ENCODE measurements around the gene HLA-DQA2. TPM values are rescaled to one million over a fixed set of nuclear protein-coding genes. Genes with fewer than 3 reads are reported as not detected.
"Not testable (repeated sequence)": the region's sequence is repeated elsewhere in the genome, so short reads cannot be mapped to it uniquely, and the experiment has no call there.

The HLA-DQA2 gene
- total RNA-seq, 2 donors from 2014 or later = 1.1 to 3.5 TPM

DNA sequence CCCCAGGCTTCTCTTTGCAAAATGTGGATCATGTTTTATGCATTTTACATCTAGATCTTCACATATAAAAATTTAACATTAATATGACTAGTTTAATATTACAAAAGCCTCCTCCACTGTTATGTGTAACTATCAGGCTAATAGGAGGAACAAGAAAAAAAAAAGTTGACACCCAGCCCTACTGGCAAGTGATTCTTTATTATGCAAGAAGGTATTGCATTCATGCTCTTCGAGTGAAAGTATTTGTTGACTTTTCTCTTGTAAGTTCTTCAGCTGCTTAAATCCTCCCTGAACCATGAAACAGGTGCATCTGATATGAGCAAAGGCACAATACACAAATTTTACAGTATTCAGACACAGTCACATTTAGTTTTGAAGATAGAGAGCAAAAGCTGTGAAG is 22.9 kb downstream of the HLA-DQA2 start:
- intact Hi-C loops (cut with DNase I) = loop anchor here in 1 of 2 donors (5.0 kb wide), 1 partner anchor 97 kb away; the partner anchor contains the start of gene HLA-DQB1
- ATAC-seq (no peak), DNase-seq (no peak)

DNA sequence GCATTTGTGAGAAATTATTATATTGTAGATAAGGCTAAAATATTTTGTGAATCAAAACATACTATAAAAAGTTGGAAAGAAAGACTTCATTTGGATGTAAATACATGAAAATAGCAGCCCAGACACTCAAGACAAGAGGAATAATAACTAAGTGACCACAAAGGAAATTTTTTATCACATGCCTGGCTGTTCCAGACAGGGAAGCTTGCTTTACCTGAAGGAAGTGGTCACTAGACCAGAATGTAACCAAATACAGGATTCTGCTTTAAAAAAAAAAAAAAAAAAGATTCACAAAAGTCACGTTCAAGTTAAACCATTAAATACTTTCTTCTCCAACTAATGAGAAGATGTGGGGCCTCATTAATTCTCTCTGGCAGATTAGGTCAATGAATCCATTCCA is 31.5 kb downstream of the HLA-DQA2 start:
- intact Hi-C loops (cut with DNase I) = no loop called here
- DNase-seq (no peak), ATAC-seq (no peak)

DNA sequence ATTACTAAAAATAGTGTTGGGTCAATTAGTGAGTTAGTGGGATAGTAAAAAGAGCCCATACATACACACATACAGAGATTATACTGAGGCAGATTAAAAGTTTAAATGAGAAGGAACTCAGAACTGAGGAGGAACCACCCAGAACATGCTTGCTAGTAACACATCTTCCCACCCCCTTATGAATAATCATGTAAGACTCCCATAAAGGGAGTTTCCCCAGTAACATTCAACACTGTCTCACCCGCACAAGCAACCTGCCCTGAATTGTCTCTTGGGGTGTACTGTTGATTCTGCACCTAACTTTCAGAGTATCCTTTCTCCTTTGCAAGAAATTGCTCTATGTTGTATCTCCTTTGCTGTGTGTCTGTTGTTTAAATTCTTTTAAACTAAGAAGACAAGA is 33.2 kb downstream of the HLA-DQA2 start:
- intact Hi-C loops (cut with DNase I) = no loop called here

DNA sequence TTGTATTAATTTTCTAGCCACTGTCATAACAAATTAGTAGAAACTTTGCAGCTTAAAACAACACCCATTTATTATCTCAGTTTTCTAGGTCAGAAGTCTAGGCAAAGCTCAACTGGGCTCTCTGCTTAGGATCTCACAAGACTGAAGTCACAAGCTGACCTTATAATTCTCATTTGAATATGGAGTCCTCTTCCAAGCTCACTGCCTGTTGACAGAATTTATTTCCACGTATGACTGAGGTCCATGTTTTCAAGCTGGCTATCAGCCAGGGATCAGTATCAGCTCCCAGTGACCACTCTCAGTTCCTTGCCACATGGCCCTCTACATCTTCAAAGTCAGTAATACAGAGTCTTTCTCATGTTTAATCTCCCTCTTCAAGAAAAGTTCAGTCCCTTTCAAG is 33.9 kb downstream of the HLA-DQA2 start:
- no peak for ATAC-seq
- intact Hi-C loops (cut with DNase I) = no loop called here
- no peak for DNase-seq

More for the DNA sequence above, 33.2 kb downstream of the HLA-DQA2 start:
- DNase-seq (no peak), ATAC-seq (no peak)

DNA sequence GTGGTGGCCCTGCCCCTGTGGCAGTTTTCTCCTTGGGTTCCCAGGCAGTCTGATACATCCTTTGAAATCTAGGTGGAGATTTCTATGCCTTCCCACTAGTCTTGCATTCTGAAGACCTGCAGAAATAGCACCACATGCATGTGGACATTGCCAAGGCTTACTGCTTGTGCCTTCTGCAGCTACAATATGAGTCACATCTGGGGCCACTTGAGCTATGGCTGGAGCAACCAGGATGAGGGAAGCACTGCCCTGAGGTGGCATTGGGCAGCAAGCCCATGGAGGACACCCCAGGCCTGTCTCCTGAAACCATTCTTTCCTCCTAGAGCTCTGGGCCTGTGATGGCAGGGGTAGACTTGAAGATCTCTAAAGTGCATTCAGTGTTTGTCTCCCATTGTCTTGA is 37.8 kb downstream of the HLA-DQA2 start:
- no peak for DNase-seq
- no peak for ATAC-seq
- intact Hi-C loops (cut with DNase I) = no loop called here

DNA sequence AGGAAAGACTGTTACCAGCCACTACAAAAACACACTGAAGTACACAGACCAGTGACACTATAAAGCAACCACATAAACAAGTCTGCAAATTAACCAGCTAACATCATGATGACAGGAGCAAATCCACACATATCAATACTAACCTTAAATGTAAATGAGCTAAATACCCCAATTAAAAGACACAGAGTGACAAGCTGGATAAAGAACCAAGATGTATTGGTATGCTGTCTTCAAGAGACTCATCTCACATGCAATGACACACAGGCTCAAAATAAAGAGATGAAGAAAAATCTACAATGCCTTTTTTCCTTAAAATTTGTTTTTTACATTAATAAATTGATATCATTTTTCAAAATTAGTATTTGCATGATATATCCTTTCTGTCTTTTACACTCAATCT is 41.7 kb downstream of the HLA-DQA2 start:
- intact Hi-C loops (cut with DNase I); ATAC-seq; DNase-seq: not testable (repeated sequence)

DNA sequence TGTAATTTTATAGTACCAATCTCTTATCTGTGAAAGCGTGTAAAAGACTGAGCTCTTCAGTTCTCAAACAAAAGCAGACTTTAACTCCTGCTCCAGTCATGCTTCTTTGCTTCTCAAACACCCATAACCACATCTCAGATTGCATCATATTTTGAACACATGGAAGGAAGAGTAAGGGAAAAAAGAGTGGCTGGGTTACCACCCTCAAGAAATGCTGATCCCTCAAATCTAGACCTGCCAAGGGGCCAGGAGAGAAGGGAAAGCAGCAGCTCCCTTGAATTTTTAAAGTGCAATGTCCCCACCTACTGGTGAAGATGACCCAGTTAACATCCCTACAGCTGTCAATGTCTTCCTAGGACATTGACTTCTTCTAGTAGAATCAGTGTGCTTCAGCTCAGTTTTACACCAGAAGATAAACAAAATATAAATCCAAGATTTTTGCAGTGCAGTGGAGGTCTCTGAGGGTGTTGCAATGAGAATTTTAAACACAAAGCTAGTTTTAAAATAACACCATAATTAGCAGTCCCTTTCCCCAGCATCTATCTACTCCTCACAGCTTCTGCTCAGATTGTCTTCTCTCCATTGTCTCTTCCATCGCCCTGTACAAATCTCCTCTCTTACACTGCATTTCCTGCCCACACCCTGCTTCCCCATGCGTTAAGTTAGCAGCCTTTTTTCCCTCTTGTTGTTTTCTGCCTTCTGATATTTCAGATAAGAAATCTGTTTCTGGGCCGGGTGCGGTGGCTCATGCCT is 44.8 kb downstream of the HLA-DQA2 start:
- intact Hi-C loops (cut with DNase I) = loop anchor here in 1 of 2 donors (5.0 kb wide), 1 partner anchor 84 kb away; no protein-coding TSS in a partner anchor
- DNase-seq (no peak), ATAC-seq (peak; percentile 86 to 90)

DNA sequence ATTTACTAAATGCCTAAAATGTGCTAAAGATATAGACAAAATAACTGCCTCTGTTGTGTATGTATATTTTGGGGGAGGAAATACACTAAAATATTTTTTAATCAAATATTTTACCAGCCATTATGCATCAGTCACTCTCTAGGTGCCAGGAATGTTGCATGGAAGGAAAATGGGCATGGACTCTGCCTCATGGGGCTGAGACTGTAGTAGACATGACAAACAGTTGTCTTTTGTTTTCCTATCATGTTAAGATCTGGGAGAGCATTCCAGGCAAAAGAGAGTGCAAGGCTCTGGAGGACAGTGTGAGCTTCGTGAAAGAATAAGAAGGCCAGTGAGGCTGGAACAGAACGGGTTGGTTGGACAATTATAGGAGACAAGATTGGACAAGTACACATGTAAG is 49.1 kb downstream of the HLA-DQA2 start:
- ATAC-seq (no peak), DNase-seq (no peak)
- intact Hi-C loops (cut with DNase I) = loop anchor here in 1 of 2 donors (10.0 kb wide), 1 partner anchor 546 kb away; no protein-coding TSS in a partner anchor

DNA sequence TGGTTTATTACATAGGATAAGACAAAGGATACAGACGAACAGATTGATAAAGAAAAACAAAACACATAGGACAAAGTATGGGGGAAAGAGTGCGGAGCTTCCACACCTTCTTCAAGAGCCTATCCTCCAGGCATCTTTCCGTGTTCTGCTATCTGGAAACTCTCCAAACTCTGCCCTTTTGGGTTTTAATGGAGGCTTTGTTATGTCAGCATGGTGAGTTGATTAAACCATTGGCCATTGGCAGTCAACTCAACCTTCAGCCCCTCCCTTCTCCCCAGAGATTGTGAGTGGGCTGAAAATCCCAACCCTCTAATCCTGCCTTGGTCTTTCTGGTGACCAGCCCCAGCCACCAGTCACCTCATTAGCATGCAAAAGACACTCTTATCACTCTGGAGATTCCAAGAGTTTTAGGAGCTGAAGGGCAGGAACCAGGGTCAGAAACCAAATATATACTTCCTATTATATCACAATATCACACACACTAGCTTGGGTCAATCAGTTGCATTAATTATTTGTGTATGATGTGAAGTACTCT is 51.8 kb downstream of the HLA-DQA2 start:
- DNase-seq = no peak
- intact Hi-C loops (cut with DNase I) = loop anchor here in 1 of 2 donors (10.0 kb wide), 1 partner anchor 548 kb away; no protein-coding TSS in a partner anchor
- ATAC-seq = no peak

DNA sequence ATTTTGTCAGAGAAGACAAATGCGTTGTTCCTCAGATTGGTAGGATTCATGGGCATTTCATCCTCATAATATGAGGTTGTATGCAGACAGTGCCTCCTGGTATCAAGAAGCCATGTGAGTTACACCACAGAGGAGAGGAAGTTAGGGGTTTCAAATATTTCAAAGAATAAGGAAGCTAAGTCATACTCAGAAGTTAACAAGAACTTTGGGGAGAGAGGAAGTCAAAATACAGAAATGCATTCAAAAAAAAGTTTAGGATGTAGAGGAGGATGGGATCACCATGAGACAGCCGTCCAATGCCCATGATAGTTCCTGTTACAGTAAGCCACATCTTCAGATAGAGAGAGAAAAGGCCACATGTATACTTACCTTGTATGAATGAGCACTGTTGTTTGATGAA is 53.3 kb downstream of the HLA-DQA2 start:
- no peak for DNase-seq
- intact Hi-C loops (cut with DNase I) = loop anchor here in 1 of 2 donors (10.0 kb wide), 1 partner anchor 550 kb away; no protein-coding TSS in a partner anchor
- peak; percentile 19 to 38 for ATAC-seq

Small RNAs within 50 kb of the gene (microRNA-seq; reads per million reads assigned to microRNA genes)
- 0 reads per million in 2 donors for gene MIR3135B

Other genes with a start within 250 kb of the HLA-DQA2 start
- 10 to 100 TPM; 27.1 to 82.9 TPM for gene HLA-DRB5, start 211.1 kb upstream of the HLA-DQA2 start, total RNA-seq
- 10 to 100 TPM; 45.9 to 90.4 TPM for gene HLA-DRB1, start 151.5 kb upstream of the HLA-DQA2 start, total RNA-seq
- gene HLA-DQA1, start 104.0 kb upstream of the HLA-DQA2 start, total RNA-seq = 1 to 10 TPM; 7.7 to 8.3 TPM
- 10 to 100 TPM in 1 of 2 donors, 1 to 10 TPM in 1; 4.6 to 15.3 TPM for gene HLA-DQB1, start 74.7 kb upstream of the HLA-DQA2 start, total RNA-seq
- gene HLA-DQB2, start 22.1 kb downstream of the HLA-DQA2 start, total RNA-seq = 1 to 10 TPM; 1.3 to 4.1 TPM
- under 1 TPM; 0.24 to 0.27 TPM for gene HLA-DOB, start 75.6 kb downstream of the HLA-DQA2 start, total RNA-seq
- 10 to 100 TPM; 19.4 to 30.7 TPM for gene TAP2, start 97.3 kb downstream of the HLA-DQA2 start, total RNA-seq
- gene PSMB8, start 102.7 kb downstream of the HLA-DQA2 start, total RNA-seq = 10 to 100 TPM; 30.2 to 33.3 TPM
- gene TAP1, start 112.3 kb downstream of the HLA-DQA2 start, total RNA-seq = 10 to 100 TPM; 16.8 to 27.5 TPM
- 10 to 100 TPM; 18.6 to 25.9 TPM for gene PSMB9, start 112.8 kb downstream of the HLA-DQA2 start, total RNA-seq
- gene HLA-DMB, start 199.6 kb downstream of the HLA-DQA2 start, total RNA-seq = 10 to 100 TPM in 1 of 2 donors, 1 to 10 TPM in 1; 6.9 to 15.8 TPM
- gene HLA-DMA, start 211.7 kb downstream of the HLA-DQA2 start, total RNA-seq = 10 to 100 TPM; 20.5 to 38.8 TPM
- gene BRD2, start 227.2 kb downstream of the HLA-DQA2 start, total RNA-seq = 10 to 100 TPM; 79.3 to 97.5 TPM

Data from left cardiac atrium (tissue), 4 donors.